ENCODE data around the gene SYTL4. TPM values are rescaled to one million over a fixed set of nuclear protein-coding genes. Genes with fewer than 3 reads are reported as not detected.

The SYTL4 gene
- total and polyA plus RNA-seq, 2 of the 8 experiments (the other 6 are each of a cell fraction or from before 2014, with no cell fraction given) = 0.11 TPM

DNA sequence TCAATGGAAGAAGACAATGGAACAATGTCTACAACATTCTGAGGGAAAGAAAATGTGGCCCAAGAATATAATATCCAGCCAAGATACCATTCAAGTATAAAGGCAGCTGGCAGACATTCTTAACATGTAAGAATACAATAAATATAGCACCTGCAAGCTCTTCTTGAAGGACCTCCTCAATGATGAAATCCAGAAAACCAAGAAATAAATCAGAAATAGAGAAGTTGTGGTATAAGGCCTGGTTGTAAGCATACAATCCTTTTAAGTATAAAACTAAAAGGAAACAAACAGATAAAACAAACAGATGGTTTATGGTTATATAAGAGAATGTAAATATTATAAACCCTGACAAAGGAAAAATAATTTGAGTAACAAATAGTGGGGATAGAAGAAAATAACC is 33.4 kb downstream of the SYTL4 start:
- Histone ChIP-seq H2BK15ac (ENCODE audit: low read length) (no peak overlapping the region), H3K4me2 (ENCODE audit: insufficient read depth in 1 of 2, low read depth in 2 of 2, low read length in 2 of 2) (no peak overlapping the region), H3K18ac (ENCODE audit: extremely low read depth, low read length) (no peak overlapping the region), H3K27ac (ENCODE audit: low read depth, low read length) (no peak overlapping the region), H3K36me3 (ENCODE audit: control insufficient read depth in 2 of 4, insufficient read depth in 4 of 4, low read length in 3 of 4) (no peaks in the 10 kb centered on the region), H2AFZ (ENCODE audit: low read length) (no peak overlapping the region), H4K5ac (ENCODE audit: insufficient read length, low read depth, low read length) (no peak overlapping the region), H3K56ac (replicated peaks; ENCODE audit: insufficient read length, low read depth, low read length) (no peak overlapping the region), H3K23me2 (ENCODE audit: low read depth, low read length) (no peaks in the 10 kb centered on the region), H3K23ac (ENCODE audit: insufficient read length) (no peak overlapping the region), H4K20me1 (replicated peaks in 1 of 2; ENCODE audit: control insufficient read depth in 1 of 2, insufficient read depth in 2 of 2, low read length in 2 of 2) (no peaks in the 10 kb centered on the region), H3K4ac (replicated peaks; ENCODE audit: insufficient read length, low read depth, low read length) (no peak overlapping the region), H3K14ac (ENCODE audit: insufficient read length) (no peak overlapping the region), H2BK12ac (ENCODE audit: low read depth, low read length) (no peak overlapping the region), H2BK5ac (ENCODE audit: low read depth, low read length) (no peak overlapping the region), H3K4me3 (ENCODE audit: extremely low read depth in 1 of 4, insufficient read depth in 2 of 4, low read depth in 3 of 4, low read length in 4 of 4) (no peak overlapping the region), H2BK120ac (replicated peaks; ENCODE audit: low read depth, low read length) (no peak overlapping the region), H3K4me1 (replicated peaks in 1 of 4; ENCODE audit: control insufficient read depth in 3 of 4, insufficient read depth in 4 of 4, low read length in 3 of 4) (no peaks in the 10 kb centered on the region), H3K27me3 (replicated peaks in 1 of 4; ENCODE audit: control insufficient read depth in 3 of 4, extremely low read depth in 1 of 4, insufficient read depth in 3 of 4, low read length in 3 of 4) (no peaks in the 10 kb centered on the region), H2AK5ac (ENCODE audit: low read depth, low read length) (no peak overlapping the region), H4K8ac (ENCODE audit: extremely low read depth, insufficient read depth, low read length) (no peak overlapping the region), H3K9me3 (ENCODE audit: insufficient read depth in 2 of 2, low read depth in 1 of 2, low read length in 1 of 2) (no peaks in the 10 kb centered on the region), H2BK20ac (ENCODE audit: low read length) (no peak overlapping the region), H4K91ac (replicated peaks; ENCODE audit: insufficient read length, low read length) (no peak overlapping the region), H3K9ac (replicated peaks in 1 of 4; ENCODE audit: extremely low read depth in 1 of 4, low read depth in 3 of 4, low read length in 3 of 4) (no peak overlapping the region), H3K79me1 (ENCODE audit: low read depth, low read length) (no peaks in the 10 kb centered on the region), H3K79me2 (ENCODE audit: control insufficient read depth in 1 of 2, insufficient read depth in 2 of 2, low read length in 2 of 2) (no peaks in the 10 kb centered on the region)
- FAIRE-seq (no peak), DNase-seq (ENCODE audit: low read depth in 1 of 2, low spot score in 2 of 2) (no peak)
- CTCF ChIA-PET (ENCODE audit: partially characterized antibody) = interaction anchor here (1.0 kb wide), 1 partner anchor 13 kb away, joined by 3 read pairs; no protein-coding TSS in a partner anchor
- POLR2A ChIA-PET (ENCODE audit: partially characterized antibody) = no interaction called here
- TF ChIP-seq CBX5 (IDR thresholded peaks at IDR 0.05; ENCODE audit: low read depth, low read length) = no peak
- TF ChIP-seq TAF7 (optimal IDR thresholded peaks at IDR 0.05; ENCODE audit: borderline replicate concordance, low read depth, low read length) = no peak
- no peak for TF ChIP-seq SIRT6 (IDR thresholded peaks at IDR 0.05; ENCODE audit: low read length)
- no peak for TF ChIP-seq RNF2 (IDR thresholded peaks at IDR 0.05; ENCODE audit: borderline replicate concordance, low read depth, low read length, missing control alignments, poor library complexity, severe bottlenecking)
- no peak for TF ChIP-seq TCF12 (IDR thresholded peaks at IDR 0.05; ENCODE audit: low read depth, low read length)
- no peak for TF ChIP-seq BCL11A (IDR thresholded peaks at IDR 0.05; ENCODE audit: low read depth in 2 of 2, low read length in 2 of 2)
- TF ChIP-seq JUN (IDR thresholded peaks at IDR 0.05; ENCODE audit: low read depth, low read length) = no peak
- TF ChIP-seq ATF3 (IDR thresholded peaks at IDR 0.05; ENCODE audit: insufficient read depth, low read depth, low read length) = no peak
- TF ChIP-seq CEBPB (IDR thresholded peaks at IDR 0.05; ENCODE audit: low read depth, low read length) = no peak
- no peak for TF ChIP-seq KDM5A (IDR thresholded peaks at IDR 0.05; ENCODE audit: low read length)
- no peak for TF ChIP-seq NANOG (IDR thresholded peaks at IDR 0.05; ENCODE audit: insufficient read depth, low read depth, low read length, poor library complexity, severe bottlenecking)
- TF ChIP-seq POU5F1 (IDR thresholded peaks at IDR 0.05; ENCODE audit: low read depth, low read length) = no peak
- no peak for TF ChIP-seq EGR1 (IDR thresholded peaks at IDR 0.05; ENCODE audit: borderline replicate concordance, low read depth, low read length)
- TF ChIP-seq RAD21 (IDR thresholded peaks at IDR 0.05 in 1 of 2, conservative IDR thresholded peaks at IDR 0.05 in 1 of 2; ENCODE audit: low read depth in 2 of 2, low read length in 2 of 2) = no peak
- TF ChIP-seq EP300 (IDR thresholded peaks at IDR 0.05; ENCODE audit: borderline replicate concordance in 1 of 2, low read depth in 2 of 2, low read length in 2 of 2) = no peak
